ENCODE results near the gene R3HCC1L. TPM values are rescaled to one million over a fixed set of nuclear protein-coding genes. Genes with fewer than 3 reads are reported as not detected.

R3HCC1L gene
- total RNA-seq, 4 donors from 2014 or later: 8.5 to 11.5 (median 11.0) TPM

GRCh38 chr10:98106531-98106930, 27.9 kb upstream of the R3HCC1L start:
- TF ChIP-seq CTCF (IDR thresholded peaks at IDR 0.05): no peak
- ATAC-seq (ENCODE audit: low FRiP score) (no peak), DNase-seq (ENCODE audit: low spot score) (no peak)

GRCh38 chr10:98107644-98108430, 26.6 kb upstream of the R3HCC1L start:
- ATAC-seq (ENCODE audit: low FRiP score): no peak
- no peak for TF ChIP-seq CTCF (IDR thresholded peaks at IDR 0.05)
- no peak for DNase-seq (ENCODE audit: low spot score)

- DNase-seq (ENCODE audit: low spot score) (no peak), ATAC-seq (ENCODE audit: low FRiP score) (no peak)
- no peak for TF ChIP-seq CTCF (IDR thresholded peaks at IDR 0.05)
These were observed 24.1 kb upstream of the R3HCC1L start for GRCh38 chr10:98110356-98110755.

GRCh38 chr10:98115031-98115787, 19.2 kb upstream of the R3HCC1L start:
- ATAC-seq (ENCODE audit: low FRiP score) (no peak), DNase-seq (ENCODE audit: low spot score) (no peak)
- no peak for TF ChIP-seq CTCF (IDR thresholded peaks at IDR 0.05)

- TF ChIP-seq CTCF (IDR thresholded peaks at IDR 0.05): no peak
- DNase-seq (ENCODE audit: low spot score) (no peak), ATAC-seq (ENCODE audit: low FRiP score) (no peak)
These were observed 14.6 kb upstream of the R3HCC1L start for GRCh38 chr10:98119891-98120290.

GRCh38 chr10:98125940-98126631, 8.4 kb upstream of the R3HCC1L start:
- TF ChIP-seq CTCF (IDR thresholded peaks at IDR 0.05): no peak
- DNase-seq (ENCODE audit: low spot score) (no peak), ATAC-seq (ENCODE audit: low FRiP score) (no peak)

Measured in omental fat pad (tissue), 4 donors.